ENCODE results near the gene ARHGAP22.

Gene ARHGAP22

DNA sequence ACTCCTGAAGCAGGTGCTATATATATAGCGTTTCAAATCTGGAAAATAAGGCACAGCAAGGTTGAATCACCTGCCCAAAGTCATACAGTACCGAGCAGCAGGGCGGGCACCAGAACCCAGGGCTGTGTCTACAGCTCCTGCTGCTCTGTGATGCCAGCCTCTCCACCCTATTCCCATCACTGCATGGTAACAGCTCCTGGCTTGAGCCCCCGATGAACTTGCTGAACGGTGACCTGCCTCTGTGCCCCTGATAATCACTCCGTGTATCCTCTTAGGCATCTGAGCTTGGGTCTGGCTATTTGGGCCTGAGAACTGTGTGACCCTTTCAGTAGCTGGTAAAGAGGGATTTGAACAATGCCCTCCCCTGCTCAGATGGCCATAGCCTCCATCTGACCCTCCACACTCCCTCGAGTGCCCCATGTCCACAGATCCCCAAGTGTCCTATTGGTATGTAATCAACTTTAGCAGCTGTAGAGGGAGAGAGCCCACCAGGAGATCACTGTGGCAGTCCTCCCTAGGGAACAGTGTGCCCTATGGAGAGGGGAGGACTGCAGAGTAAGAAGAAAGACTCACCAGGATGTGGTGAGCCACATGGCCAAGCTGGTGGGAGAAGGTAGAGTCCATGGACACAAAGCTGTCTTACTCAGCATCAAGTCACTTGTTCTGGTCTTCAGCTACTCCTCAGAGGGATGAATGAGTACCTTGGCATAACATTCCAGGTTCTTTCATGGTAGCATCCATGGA is 1.1 kb upstream of the ARHGAP22 start:
- DNase-seq, result no peak

DNA sequence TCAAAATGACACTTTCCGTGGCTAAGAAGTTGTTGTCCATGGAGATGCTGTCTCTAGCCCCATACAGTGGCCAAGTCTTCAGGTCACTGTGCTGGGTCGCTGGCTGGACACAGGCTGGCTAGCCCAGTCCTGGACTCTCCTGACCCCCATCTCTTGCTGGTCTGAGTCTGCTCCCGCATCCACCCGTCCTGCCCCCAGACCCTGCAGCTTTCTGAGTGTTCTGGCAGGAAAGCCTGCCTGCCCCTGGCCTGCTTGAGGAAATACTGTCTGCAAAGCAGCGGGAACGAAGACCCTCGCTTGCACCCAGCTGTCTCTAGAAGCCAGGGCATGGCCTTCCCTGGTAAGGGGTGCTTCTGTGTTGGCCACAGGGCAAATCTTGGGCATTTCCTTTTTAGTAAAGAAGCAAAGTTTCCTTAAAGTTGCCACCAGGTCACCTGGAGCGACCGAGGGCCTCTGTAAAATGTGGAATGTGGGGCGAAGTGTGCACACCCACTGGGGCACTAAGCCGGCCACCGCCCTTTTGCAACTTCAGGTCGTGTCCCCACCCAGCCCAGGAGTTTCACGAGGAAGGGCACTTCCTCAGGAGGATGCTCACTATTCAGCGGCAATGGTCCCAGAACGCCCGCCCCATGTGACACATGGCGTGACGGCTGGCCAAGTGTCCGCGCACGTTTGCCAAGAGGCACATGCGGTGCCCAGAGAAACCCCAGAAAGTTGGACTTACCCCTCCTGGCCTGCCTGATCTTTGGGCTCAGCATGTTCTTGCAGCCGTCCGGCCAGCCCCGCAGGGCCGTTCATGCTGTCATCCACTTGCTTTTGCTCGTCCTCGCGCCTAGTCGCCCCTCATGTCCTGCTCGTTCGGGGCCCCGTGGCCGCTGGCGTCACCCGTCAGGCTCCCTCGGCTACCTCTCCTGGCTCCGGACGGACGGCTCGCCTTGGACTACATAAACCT is 558 bp downstream of the ARHGAP22 start:
- DNase-seq, result no peak

GRCh38 chr10:48603421-48604038 is 1.3 kb downstream of the ARHGAP22 start:
- no peak for DNase-seq

GRCh38 chr10:48602401-48603135 is 2.3 kb downstream of the ARHGAP22 start:
- no peak for DNase-seq

- DNase-seq, result no peak
Measured at GRCh38 chr10:48601789-48602188, 3.1 kb downstream of the ARHGAP22 start.

- no peak for DNase-seq
Measured at GRCh38 chr10:48600645-48601505, 4.0 kb downstream of the ARHGAP22 start.

- DNase-seq, result no peak
Measured at GRCh38 chr10:48599830-48600134, 5.1 kb downstream of the ARHGAP22 start.

DNA sequence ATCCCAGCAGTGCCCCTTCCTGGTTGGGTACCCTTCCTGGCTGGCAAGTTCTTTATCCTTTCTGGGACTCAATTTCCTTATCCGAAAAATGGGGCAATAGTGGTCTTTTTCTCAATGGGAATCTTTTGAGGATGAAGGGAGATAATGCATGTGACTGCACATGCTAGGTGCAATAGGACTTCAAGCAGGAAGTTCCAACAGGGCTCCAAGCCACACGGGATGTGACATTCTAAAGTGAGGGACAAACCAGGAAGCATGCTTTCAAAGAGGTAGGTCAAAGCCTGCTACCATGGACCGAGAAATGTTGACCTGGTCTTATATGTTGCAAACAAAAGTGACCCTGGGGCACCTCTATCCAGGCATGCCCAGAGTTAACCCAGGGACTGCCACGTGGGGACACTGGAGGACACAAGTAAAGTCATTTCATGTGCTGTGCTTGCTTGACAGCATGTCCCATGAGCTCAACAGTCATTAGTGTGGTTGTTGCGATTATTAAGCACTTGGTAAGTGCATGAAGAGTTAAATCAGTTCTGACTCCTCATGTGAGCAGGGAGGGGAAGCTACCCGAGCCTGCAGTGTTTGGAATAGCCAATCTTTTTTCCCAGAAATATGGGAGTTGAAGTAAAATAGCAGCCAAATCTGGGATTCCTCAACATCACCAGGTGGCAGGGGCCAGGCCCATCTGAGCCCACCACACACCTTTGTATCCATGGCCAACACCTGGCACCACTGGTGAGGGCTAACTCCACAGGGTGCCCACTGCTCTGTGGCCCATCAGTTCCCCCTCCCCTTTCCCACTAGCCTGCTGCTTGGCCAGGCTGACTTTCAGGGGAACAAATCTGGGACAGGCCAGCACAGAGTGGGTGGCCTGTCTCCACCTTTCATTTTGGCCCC is 5.7 kb downstream of the ARHGAP22 start:
- no peak for DNase-seq

DNA sequence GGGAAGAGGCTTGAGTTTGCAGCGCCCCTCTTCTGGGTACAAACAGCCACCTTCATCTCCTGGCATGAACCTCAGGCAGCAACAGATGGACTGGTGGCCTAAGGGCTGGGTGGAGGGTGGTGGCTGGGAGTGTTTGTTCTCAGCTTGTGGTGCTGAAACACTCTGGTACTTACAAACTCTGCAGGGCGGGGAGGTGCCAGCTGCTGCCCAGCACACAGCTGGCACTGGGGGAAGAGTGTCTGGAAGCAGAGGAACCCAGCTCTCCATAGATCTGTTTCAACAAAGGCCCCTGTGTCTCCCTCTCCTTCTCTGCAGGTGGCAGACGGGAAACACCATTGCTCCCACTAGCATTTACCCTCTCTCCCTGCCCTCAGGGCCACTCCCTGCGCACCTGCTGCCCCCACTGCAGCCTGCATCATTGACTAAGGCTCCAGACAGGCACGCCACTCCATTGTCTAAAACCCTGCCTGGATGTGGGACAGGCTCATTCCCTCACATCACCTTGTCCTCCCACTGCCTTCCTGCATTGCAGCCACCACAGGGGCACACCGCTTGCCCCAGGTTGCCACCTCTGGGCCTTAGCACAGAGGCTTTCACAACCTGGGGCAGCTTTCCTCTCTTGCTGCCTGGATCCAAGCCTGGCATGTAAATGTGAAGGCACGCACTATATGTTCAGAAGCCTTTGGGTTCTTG is 6.5 kb downstream of the ARHGAP22 start:
- DNase-seq, result no peak

GRCh38 chr10:48595539-48595932 is 9.3 kb downstream of the ARHGAP22 start:
- DNase-seq, result no peak

GRCh38 chr10:48594803-48595538 is 9.9 kb downstream of the ARHGAP22 start:
- DNase-seq, result no peak

GRCh38 chr10:48594371-48594770 is 10.5 kb downstream of the ARHGAP22 start:
- DNase-seq, result no peak

DNA sequence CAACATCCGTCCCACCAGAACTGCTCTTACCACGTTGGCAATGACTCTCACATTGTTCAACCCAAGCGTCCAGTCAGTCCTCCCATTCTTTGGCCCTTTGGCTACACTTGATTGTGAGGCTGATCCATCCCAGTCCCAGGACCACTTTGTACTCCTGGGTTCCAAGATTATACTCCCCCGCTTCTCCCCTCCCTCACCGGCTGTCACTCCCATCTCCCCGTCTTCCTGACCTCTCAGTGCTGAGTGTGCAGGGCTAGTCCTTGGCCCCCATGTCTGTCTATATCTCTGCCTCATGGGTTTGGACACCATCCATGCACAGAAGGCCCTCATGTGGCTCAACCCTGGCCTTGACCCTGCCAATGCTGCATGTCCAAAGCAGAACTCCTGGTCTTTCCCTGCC is 12.5 kb downstream of the ARHGAP22 start:
- DNase-seq, result no peak

GRCh38 chr10:48590945-48591344 is 13.9 kb downstream of the ARHGAP22 start:
- no peak for DNase-seq

DNA sequence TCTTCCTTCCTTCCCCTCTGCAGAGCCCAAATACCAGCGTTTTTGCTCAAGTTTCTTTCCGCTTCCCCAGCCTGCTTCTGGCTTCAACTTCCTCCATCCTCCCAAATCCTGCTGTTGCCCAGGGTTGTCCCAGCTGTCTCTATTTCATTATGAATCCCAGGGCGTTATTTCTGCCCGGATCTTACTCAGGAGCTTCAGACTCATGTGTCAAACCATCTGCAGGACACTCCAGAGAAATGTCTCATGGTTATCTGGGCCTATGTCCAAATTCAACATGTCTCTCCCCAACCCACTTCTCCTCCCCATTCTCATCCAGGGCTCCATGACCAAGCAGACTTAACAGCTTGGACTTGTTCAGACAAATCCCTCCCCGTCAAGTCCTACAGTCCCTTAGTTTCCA is 15.6 kb downstream of the ARHGAP22 start:
- DNase-seq, result no peak

DNA sequence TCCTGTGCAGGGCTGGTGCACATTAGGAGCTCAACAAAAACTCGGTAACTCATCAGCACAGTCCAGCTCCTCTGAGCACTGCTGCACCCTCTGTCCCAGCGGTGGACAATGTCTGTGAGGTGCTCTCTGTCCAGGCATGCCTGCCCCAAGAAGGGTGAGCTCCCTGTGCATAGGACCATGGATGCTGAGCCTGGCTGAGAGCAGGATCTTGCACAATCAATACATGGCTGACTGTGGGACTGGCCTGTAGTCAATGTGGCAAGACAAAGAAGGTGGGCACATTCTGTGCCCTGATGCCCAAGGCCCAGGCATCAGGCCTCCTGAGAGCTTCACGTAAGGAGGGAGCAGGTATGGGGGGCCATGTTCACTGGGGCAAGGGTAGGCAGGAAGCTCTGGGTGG is 17.1 kb downstream of the ARHGAP22 start:
- no peak for DNase-seq

- no peak for DNase-seq
Measured at GRCh38 chr10:48587101-48587500, 17.8 kb downstream of the ARHGAP22 start.

- DNase-seq, result no peak
Measured at GRCh38 chr10:48582970-48583369, 21.9 kb downstream of the ARHGAP22 start.

DNA sequence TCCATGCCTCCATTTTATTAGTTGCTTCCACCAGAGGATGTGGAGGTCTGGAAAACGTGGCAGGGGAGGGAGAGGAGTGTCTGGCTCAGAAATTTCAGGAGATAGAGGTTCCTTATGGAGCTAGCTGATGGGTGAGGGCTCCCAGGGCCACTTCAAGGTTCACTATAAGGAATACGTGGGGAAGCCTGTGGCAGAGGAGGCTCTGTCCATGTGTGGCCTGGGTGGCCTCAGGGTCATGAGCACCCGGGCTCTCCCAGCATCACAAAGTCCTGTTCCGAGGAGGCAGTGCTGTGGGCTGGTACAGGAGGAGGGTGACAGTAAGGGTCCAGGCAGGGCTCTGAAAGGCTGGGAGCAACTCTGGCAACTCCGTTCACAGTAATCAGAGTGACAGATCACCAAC is 24.6 kb downstream of the ARHGAP22 start:
- no peak for DNase-seq
